ENCODE data around the gene SQSTM1.
A peak's percentile ranks its signal among the peaks of the same experiment; 100 is the strongest.

The SQSTM1 gene

DNA sequence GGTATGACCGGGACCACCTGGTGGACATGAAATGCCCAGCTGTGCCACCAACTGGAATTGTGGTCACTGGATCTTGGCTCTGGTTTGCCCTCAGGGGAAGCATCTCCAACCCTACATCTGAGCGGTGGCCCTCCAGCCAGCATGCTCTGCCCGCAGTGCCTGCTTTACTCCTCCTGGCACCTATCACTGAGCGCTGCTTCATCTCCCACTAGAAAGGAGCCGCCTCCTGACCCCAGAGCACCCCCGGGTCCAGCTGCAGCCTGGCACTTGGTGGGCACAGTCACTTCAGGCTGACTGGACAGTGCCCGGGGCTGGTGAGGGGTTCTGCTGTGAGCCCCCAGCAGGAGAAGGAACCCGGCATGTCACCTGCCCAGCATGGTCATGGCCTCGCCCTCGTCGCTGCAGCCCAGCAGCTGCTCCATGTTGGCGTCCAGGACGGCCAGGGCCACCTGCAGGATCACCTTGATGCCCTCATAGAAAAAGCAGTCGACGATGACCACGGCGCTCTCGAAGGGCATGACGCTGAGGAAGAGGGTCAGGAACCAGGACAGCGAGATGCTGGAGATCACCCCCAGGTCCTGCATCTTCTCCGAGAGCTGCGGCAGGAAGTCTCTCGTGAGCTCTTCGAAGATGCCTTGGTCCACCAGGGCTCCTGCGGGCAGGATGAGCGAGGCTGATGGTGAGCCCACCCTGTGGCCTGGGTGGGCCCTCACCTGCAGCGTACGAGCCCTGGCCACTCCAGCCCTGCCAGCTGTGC lies 54.0 kb downstream of the SQSTM1 start:
- H3K4me1 Mint-ChIP-seq, result peaks cover 10% of the 10 kb centered on the region
- H3K9me3 Mint-ChIP-seq, result no peaks in the 10 kb centered on the region
- TF ChIP-seq, protein P1, sequence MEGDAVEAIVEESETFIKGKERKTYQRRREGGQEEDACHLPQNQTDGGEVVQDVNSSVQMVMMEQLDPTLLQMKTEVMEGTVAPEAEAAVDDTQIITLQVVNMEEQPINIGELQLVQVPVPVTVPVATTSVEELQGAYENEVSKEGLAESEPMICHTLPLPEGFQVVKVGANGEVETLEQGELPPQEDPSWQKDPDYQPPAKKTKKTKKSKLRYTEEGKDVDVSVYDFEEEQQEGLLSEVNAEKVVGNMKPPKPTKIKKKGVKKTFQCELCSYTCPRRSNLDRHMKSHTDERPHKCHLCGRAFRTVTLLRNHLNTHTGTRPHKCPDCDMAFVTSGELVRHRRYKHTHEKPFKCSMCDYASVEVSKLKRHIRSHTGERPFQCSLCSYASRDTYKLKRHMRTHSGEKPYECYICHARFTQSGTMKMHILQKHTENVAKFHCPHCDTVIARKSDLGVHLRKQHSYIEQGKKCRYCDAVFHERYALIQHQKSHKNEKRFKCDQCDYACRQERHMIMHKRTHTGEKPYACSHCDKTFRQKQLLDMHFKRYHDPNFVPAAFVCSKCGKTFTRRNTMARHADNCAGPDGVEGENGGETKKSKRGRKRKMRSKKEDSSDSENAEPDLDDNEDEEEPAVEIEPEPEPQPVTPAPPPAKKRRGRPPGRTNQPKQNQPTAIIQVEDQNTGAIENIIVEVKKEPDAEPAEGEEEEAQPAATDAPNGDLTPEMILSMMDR (IDR thresholded peaks at IDR 0.05; ENCODE audit: unreplicated experiment in 3 of 3), result no peak
- H3K27me3 Mint-ChIP-seq (ENCODE audit: low read depth), result no peaks in the 10 kb centered on the region
- H3K36me3 Mint-ChIP-seq (ENCODE audit: low read depth), result peaks cover 35% of the 10 kb centered on the region
- peak overlapping the region in 1 of 3 experiments; percentile 67 for H3K27ac Mint-ChIP-seq
- no peak overlapping the region for H3K4me3 Mint-ChIP-seq

DNA sequence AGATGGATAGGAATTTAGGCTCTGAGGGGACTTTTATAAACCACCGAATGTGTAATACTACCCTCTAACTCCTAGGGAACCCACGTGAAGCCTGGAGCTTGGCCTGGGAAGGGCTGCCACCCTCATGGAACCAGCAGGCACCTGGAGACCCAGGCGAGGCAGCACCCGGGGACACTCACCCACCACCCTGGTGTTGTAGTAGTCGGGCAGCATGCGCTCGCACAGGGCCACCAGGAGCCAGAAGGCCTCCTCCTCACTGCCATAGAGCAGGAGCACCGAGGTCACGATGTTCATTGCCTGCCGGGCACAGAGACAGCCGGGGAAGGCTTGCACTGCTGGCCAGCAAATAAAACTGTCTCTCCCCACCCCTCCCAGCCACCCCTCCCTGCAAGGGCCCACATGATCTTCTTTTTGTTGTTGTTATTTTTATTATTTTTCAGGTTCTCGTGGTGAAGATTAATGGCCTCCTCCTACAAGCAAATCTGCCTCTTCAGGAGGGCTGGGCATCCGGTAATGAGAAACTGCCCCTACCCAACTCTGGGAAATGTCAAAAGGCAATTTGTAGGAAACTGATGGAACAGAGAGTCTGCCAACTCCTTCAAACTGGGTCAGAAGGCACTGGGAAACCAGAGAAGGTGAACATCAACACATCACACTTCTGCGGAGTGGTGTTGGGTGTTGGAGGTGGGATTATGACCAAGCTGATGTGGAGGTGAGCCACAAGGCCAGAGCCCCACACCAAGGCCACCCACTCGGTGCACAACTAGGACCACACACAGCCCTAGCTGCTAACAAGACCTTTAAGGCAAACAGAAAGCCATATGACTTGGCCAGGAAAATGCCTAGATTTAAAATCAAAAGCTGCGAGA lies 55.3 kb downstream of the SQSTM1 start:
- H3K27ac Mint-ChIP-seq, result peak overlapping the region in 1 of 3 experiments; percentile 67
- H3K4me3 Mint-ChIP-seq, result no peak overlapping the region
- H3K4me1 Mint-ChIP-seq, result peaks cover 5% of the 10 kb centered on the region
- TF ChIP-seq, protein P1 (IDR thresholded peaks at IDR 0.05; ENCODE audit: unreplicated experiment in 3 of 3), result no peak
- no peaks in the 10 kb centered on the region for H3K9me3 Mint-ChIP-seq
- H3K27me3 Mint-ChIP-seq (ENCODE audit: low read depth), result no peaks in the 10 kb centered on the region
- H3K36me3 Mint-ChIP-seq (ENCODE audit: low read depth), result peaks cover 31% of the 10 kb centered on the region

DNA sequence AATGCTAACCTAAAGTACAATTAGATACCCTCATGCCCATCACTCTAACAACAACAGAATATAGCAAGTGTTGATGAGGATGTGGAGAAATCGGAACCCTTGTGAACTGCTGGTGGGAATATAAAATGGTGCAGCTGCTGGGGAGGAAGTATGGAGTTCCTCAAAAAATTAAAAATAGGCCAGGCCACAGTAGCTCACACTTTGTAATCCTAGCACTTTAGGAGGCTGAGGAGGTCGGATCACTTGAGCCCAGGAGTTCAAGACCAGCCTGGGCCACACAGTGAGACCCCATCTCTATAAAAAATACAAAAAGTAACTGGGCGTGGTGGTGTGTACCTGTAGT lies 55.9 kb downstream of the SQSTM1 start:
- TF ChIP-seq, protein P1 (IDR thresholded peaks at IDR 0.05; ENCODE audit: unreplicated experiment in 3 of 3), result no peak
- H3K9me3 Mint-ChIP-seq, result no peaks in the 10 kb centered on the region
- H3K27me3 Mint-ChIP-seq (ENCODE audit: low read depth), result no peaks in the 10 kb centered on the region
- no peaks in the 10 kb centered on the region for H3K4me1 Mint-ChIP-seq
- H3K4me3 Mint-ChIP-seq, result no peak overlapping the region
- H3K36me3 Mint-ChIP-seq (ENCODE audit: low read depth), result peaks cover 32% of the 10 kb centered on the region
- no peak overlapping the region for H3K27ac Mint-ChIP-seq

DNA sequence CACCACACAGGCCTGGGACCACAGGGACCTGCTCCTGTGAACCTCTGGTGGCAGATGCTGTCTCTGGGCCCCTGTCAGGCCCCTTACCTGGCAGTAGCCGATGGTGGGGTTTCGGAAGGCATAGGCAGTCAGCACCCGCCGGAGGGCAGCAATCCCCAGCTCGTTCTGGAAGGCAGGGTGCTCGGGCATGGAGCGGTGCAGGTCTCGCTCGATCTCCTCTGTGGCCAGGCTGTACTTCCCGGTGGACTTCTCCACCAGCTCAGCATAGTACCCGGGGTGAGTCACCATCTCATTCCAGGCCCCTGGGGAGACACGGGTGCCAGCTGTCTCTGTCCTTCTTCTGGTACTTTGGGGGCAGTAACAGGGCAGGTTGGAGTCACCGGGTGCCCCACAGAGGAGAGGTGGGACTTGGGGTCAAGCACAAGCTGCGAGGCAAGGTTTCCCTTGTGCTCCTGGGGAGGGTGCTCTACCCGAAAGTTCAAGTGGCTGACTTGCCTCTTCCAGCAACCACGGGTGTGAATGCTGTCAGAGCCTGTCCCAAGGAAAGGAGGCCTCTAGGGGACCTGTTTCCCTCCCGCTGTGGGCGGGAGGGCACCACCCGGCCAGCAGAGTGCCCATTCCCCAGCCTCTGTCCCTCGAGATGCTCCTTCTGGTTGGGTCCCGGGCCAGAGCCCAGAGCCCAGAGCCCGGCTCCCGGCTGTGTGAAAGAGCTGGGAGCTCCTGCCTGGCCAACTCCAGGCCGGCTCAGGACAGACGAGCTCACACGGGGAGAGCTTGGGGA lies 57.7 kb downstream of the SQSTM1 start:
- H3K27ac Mint-ChIP-seq, result no peak overlapping the region
- H3K4me1 Mint-ChIP-seq, result no peaks in the 10 kb centered on the region
- TF ChIP-seq, protein P1 (IDR thresholded peaks at IDR 0.05; ENCODE audit: unreplicated experiment in 3 of 3), result no peak
- H3K4me3 Mint-ChIP-seq, result no peak overlapping the region
- peaks cover 6% of the 10 kb centered on the region for H3K9me3 Mint-ChIP-seq
- no peaks in the 10 kb centered on the region for H3K27me3 Mint-ChIP-seq (ENCODE audit: low read depth)
- H3K36me3 Mint-ChIP-seq (ENCODE audit: low read depth), result peaks cover 47% of the 10 kb centered on the region

DNA sequence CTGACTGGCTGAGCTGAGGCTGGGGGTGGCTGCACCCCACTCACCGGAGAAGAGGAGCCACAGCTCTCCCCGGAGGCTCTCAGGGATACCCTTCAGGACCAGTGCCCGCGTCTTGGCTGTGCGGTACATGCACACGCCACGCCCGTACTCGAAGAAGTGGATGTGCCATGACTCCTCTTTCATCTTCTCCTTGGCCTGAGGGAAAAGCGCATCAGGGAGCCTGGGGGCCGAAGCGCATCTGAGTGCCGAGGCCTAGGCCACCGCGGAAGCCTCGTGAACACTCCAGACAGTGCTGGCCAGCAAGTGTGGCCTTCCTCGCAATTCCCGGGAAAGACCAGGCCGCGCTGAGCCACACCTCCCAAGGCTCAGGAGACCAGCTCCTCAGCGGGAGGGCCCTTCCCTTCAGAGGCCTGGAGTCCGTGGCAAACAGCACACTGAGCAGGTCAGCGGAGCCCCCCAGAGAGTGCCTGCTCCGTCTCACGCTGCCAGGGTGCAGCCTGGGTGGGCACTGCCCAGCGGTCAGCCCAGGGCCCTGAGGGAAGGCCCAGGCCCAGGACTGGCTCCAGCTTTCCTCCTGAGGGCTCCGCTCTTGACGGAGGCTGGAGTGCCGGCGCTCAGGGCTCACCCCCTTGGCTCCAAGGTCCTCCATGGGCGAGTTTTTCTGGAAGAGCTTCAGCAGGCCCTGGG lies 58.4 kb downstream of the SQSTM1 start:
- peaks cover 13% of the 10 kb centered on the region for H3K9me3 Mint-ChIP-seq
- TF ChIP-seq, protein P1 (IDR thresholded peaks at IDR 0.05; ENCODE audit: unreplicated experiment in 3 of 3), result no peak
- H3K4me3 Mint-ChIP-seq, result no peak overlapping the region
- H3K27ac Mint-ChIP-seq, result no peak overlapping the region
- H3K36me3 Mint-ChIP-seq (ENCODE audit: low read depth), result peaks cover 54% of the 10 kb centered on the region
- H3K4me1 Mint-ChIP-seq, result no peaks in the 10 kb centered on the region
- no peaks in the 10 kb centered on the region for H3K27me3 Mint-ChIP-seq (ENCODE audit: low read depth)
